Myocyte (in vitro differentiated cells): ENCODE measurements around the gene CNTNAP2. TPM values are rescaled to one million over a fixed set of nuclear protein-coding genes. Genes with fewer than 3 reads are reported as not detected.

ENCODE experiments used
- DNase-seq: peaks from one replicate; pipeline ENCODE4 v3.0.0-alpha.2; 2012; ENCODE audit warnings: low read depth
- total RNA-seq: library from RNA; depleted of rRNA; stranded (reverse); fragments of >200 nt; gene quantifications from 2 replicates; pipeline ENCODE4 v1.2.3, GENCODE V29; 2014

The CNTNAP2 gene
- total RNA-seq, 1 donor from 2014 or later, result not detected

GRCh38 chr7:146740039-146740438, 623.4 kb downstream of the CNTNAP2 start:
- no peak for DNase-seq

DNA sequence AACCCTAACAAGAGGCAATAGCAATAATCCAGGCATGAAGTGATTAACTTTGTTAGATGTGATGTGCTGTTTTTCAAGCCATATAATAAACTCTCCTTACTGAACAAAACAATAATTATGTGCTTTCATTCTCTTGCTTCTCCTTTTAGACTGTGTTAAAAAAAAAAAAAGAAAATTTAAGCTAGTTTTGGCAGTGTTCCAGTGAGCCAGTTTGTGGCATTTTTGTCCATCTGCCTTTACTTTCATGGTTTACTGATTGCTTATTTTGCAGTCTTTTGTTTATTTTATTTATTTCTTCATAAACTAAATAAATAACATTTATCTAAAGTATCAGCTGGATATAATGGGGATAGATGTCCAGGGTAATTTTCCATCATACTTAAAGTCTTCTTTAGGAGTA, 625.3 kb downstream of the CNTNAP2 start:
- DNase-seq, result no peak

GRCh38 chr7:146754385-146754784, 637.8 kb downstream of the CNTNAP2 start:
- no peak for DNase-seq

DNA sequence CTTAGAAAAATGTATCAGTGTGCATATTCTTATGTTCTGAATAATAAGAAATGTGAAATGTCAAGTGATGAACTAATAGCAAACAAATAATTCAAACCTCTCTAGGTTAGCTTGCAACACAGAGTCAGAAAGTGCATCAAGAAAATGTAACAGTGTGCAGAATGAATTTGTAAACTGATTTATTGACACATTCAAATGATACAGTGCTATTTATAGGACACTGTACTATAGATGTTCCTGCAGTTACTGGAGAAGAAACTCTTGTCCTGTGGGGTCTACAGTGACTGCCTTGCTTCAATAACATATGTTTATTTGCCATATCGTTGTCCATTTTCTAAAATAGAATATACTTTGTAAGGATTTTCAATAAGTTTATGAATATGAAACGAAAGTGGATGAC, 639.0 kb downstream of the CNTNAP2 start:
- no peak for DNase-seq

DNA sequence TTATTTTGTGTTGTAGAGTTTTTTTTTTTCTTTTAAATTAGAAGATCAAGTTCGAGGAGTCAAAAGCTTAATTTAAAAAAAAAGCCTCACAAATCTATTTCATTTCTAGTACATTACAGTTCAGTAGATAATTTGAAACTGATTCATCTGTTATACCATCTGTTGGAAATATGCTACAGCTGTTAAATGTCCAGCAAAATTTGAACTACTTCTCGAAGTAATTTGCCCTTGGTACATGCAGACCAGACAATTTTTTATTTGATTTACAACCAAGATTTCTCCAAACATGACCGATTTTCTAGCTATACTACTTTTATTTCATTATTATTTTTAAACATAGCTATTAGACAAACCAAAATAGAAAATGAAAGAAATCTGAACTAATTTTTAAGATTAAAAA, 647.9 kb downstream of the CNTNAP2 start:
- DNase-seq, result no peak

- no peak for DNase-seq
These were observed 652.4 kb downstream of the CNTNAP2 start for GRCh38 chr7:146768957-146769356.

DNA sequence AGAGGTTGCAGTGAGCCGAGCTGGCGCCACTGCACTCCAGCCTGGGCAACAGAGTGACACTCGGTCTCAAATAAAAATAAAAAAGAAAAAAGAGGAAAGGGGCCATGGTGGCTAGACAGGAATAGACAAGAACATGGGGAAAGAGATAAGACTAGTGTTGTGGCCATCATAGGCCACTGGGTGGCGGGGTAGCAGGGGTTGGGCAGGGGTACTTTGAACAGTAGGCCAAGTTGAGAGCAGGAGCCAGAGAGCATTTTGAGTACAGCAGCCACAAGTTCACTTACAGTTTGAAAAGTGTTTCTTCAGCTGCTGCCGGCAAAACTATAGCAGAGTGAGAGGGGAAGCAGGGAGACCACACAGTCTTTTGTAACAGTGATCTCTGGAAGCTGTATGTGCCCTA, 656.0 kb downstream of the CNTNAP2 start:
- no peak for DNase-seq

DNA sequence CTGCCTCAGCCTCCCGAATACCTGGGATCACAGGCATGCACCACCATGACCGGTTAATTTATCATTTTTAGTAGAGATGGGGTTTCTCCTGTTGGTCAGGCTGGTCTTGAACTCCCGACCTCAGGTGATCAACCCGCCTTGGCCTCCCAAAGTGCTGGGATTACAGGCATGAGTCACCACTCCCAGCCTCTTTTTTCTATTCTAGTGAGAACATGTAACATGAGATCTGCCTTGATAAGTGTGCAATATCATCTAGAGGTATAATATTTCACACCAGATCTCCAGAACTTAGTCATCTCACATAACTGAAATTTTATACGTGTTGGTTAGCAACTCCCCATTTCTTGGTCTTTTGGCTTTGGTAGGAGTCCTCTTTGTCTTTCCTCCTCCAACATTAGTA, 656.9 kb downstream of the CNTNAP2 start:
- DNase-seq, result no peak

DNA sequence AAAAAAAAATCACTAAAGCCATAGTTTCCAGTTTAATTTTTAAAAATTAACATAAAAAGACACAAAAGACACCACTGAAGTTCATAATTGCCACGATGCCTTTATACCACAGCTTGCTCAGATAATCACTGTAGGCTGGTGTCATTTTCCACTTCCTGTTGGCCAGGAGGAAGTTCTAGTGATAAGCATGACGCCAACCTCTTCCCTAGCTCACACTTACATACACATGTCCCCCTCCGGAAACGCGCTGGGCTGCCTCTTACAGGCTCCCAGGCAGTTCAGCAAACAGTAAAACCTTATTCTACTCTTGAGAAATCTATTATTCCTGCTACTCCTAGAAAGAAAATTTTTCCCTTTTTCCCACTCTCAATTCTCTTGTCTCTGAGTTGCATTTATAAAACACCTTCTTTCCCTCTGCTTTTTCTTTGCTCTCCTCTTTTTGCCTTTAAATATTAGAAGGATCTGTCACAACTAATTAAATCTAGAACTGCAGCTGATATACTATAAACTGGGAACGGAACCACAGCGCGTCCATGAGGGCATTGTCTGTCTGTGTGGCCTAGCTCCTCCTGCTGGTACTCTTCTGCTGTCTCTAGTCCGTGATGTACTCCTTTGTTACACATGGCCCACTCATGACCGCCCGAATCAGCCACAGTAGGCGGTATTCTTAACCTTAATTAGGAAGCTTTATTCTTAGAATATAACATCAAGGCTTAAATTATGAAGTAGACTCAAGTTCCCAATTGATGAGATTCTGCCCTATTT, 664.9 kb downstream of the CNTNAP2 start:
- no peak for DNase-seq

- DNase-seq, result no peak
These were observed 670.7 kb downstream of the CNTNAP2 start for GRCh38 chr7:146787266-146787665.

DNA sequence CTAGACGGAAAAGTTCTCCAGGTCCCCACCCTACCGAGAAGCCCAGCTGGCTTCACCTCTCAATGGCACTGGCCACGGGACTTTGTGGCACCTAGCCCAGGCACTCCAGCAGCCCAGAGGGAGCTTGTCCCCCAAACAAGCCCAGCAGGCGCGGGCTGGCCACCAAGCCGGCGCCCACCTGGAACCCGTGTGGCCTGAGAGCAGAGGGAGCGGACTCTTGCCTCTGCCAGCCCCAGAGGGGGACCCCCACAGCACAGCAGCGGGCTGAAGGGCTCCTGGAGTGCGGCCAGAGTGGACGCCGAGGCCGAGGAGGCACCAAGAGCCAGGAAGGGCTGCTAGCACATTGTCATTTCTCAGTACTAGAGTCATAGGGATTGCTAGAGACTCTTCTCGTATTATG, 671.4 kb downstream of the CNTNAP2 start:
- DNase-seq, result no peak

- no peak for DNase-seq
These were observed 675.0 kb downstream of the CNTNAP2 start for GRCh38 chr7:146791344-146792285.

DNA sequence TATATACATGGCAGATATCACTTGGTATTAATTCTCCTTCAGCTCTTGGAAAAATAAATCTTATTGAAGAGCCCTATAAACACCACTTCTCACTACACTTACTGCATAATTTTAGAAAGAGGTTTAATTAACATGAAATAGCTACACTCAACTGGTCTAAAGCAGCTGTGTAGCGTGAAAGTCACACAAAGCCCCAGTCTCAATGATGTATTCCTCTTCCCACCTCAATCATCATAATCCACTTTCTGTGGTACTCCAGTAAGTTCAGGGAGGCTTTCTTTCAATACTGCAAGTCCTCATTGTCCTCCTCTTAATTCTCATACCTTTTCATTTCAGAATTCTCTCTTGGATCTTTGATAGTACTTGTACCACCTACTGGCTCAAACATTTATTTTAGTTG, 688.0 kb downstream of the CNTNAP2 start:
- no peak for DNase-seq

DNA sequence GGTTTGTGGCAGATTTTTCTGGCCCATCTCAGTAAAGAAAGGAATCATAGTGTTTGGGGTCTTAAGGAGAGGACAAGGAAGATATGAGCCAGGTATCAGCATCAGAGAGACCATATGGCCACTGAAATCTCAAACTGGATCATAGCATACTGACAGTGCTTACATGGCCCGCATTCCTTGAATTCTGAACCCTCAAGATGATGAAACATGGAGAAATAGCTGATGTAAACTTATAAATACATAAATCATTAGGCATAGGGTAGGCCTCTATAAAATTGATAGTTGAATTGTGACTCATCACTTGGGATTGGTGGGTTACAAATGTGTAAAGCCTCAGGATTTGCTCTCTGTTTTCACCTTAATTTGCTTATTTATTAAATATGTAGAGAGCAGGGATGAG, 688.5 kb downstream of the CNTNAP2 start:
- DNase-seq, result no peak

- no peak for DNase-seq
These were observed 709.7 kb downstream of the CNTNAP2 start for GRCh38 chr7:146826329-146826728.

DNA sequence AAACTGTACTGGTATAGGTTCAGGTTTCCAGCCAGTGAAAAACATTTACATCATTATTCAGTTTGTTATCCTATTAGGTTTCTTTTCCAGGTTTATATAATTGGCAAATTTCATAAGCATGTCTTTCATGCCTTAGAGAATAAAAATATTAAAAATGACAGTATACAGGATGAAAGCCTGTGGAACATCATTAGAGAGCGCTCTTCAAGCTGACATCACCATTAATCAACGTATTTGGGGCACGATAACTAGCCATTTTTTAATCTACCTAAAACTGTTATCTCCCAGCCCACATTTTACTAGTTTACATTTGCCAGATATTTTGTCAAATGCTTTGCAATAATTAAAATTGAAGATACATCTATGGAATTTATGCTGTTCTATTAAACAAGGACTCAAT, 714.1 kb downstream of the CNTNAP2 start:
- no peak for DNase-seq

- no peak for DNase-seq
These were observed 715.3 kb downstream of the CNTNAP2 start for GRCh38 chr7:146831875-146832274.

- DNase-seq, result no peak
These were observed 727.8 kb downstream of the CNTNAP2 start for GRCh38 chr7:146844405-146844804.

DNA sequence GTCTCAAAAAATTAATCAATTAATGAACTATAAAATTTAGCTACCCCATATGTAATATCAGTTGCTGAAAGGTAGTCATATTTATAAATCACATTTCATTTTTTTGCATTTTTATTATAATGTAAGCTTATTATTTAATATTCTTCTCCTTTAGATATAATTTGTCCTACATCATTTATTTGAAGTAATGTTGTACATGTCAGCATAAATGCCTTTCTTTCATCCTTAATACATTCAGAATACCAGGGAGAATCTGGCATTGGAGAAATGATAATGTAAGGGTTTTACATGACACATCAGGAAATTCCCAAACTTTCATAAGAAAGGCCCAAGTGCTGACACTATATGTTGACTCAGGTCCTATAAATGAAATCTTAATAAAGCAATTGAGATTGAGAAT, 742.1 kb downstream of the CNTNAP2 start:
- DNase-seq, result no peak

GRCh38 chr7:146861701-146862100, 745.1 kb downstream of the CNTNAP2 start:
- DNase-seq, result no peak

DNA sequence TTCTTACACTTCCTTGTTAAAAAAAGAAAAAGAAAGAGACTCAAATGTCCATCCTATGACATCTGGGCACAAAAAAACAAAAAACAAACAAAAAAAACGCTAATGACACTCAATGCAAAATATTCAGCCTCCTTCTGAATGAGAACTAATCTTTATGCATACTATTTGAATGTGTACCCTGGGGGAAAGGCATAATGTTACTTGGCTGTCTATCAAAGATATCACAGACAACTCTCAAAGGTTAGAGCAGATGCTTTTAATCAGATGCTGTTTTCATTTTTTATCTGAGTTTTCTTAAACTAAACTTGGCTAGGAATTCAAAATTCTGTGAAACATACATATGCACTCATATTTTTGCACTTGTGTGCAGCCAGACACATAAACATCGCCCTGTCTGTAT, 745.8 kb downstream of the CNTNAP2 start:
- DNase-seq, result no peak

- no peak for DNase-seq
These were observed 748.0 kb downstream of the CNTNAP2 start for GRCh38 chr7:146864644-146865043.
